H9 (cell line): Measurements from ENCODE around the gene RPLP2. TPM values are rescaled to one million over a fixed set of nuclear protein-coding genes. Genes with fewer than 3 reads are reported as not detected.

Source experiments
- DNase-seq: peaks from one replicate; pipeline ENCODE4 v3.0.0-alpha.2; 2017
- H2AFZ ChIP-seq: one replicate; pipeline ENCODE4 v1.6.1; 2013; ENCODE audit warnings: mild to moderate bottlenecking, low read length, control low read depth, moderate library complexity
- H2AK5ac ChIP-seq: 2 replicates; pipeline ENCODE4 v1.6.1; 2013; ENCODE audit warnings: low read length, control low read depth, mixed read lengths; ENCODE audit not compliant: insufficient read length
- H2BK120ac ChIP-seq: one replicate; pipeline ENCODE4 v1.6.1; 2013; ENCODE audit warnings: low read depth, mild to moderate bottlenecking, low read length, control low read depth, inconsistent platforms; ENCODE audit not compliant: poor library complexity, severe bottlenecking
- H2BK12ac ChIP-seq: 2 replicates; pipeline ENCODE4 v1.6.1; 2013; ENCODE audit warnings: low read length, control low read depth, mixed read lengths, low read depth; ENCODE audit not compliant: insufficient read length
- H2BK15ac ChIP-seq: 2 replicates; pipeline ENCODE4 v1.6.1; 2013; ENCODE audit warnings: low read depth, low read length, control low read depth
- H2BK20ac ChIP-seq: one replicate; pipeline ENCODE4 v1.6.1; 2013; ENCODE audit warnings: low read depth, mild to moderate bottlenecking, low read length, control low read depth, inconsistent platforms; ENCODE audit not compliant: poor library complexity, severe bottlenecking
- H2BK5ac ChIP-seq: 2 replicates; pipeline ENCODE4 v1.6.1; 2013; ENCODE audit warnings: low read length, control low read depth, mixed read lengths; ENCODE audit not compliant: insufficient read length
- H3K14ac ChIP-seq: 2 replicates; pipeline ENCODE4 v1.6.1; 2013; ENCODE audit warnings: low read length, control low read depth; ENCODE audit not compliant: insufficient read depth
- H3K18ac ChIP-seq: 2 replicates; pipeline ENCODE4 v1.6.1; 2013; ENCODE audit warnings: low read depth, mild to moderate bottlenecking, mixed read lengths, low read length, control low read depth; ENCODE audit not compliant: insufficient read length
- H3K23ac ChIP-seq: 2 replicates; pipeline ENCODE4 v1.6.1; 2013; ENCODE audit warnings: low read length, control low read depth, mixed read lengths, low read depth; ENCODE audit not compliant: insufficient read length
- H3K23me2 ChIP-seq: 2 replicates; pipeline ENCODE4 v1.6.1; 2013; ENCODE audit warnings: low read depth, mild to moderate bottlenecking, mixed read lengths, low read length, control low read depth; ENCODE audit not compliant: insufficient read length, poor library complexity, severe bottlenecking
- H3K27ac ChIP-seq: 2 replicates; pipeline ENCODE4 v1.5.1; 2013; ENCODE audit warnings: low read length, control low read depth, mixed read lengths, low read depth; ENCODE audit not compliant: insufficient read length
- H3K27me3 ChIP-seq: 2 replicates; pipeline ENCODE4 v1.6.1; 2013; ENCODE audit warnings: low read length, control low read depth, inconsistent platforms; ENCODE audit not compliant: insufficient read depth
- H3K4ac ChIP-seq: 2 replicates; pipeline ENCODE4 v1.6.1; 2013; ENCODE audit warnings: low read depth, mild to moderate bottlenecking, control low read depth, inconsistent platforms, low read length, moderate library complexity
- H3K4me1 ChIP-seq: 2 replicates; pipeline ENCODE4 v1.6.1; 2013; ENCODE audit warnings: low read length, control low read depth, inconsistent platforms; ENCODE audit not compliant: insufficient read depth
- H3K4me2 ChIP-seq: 2 replicates; pipeline ENCODE4 v1.6.1; 2013; ENCODE audit warnings: low read length, control low read depth, mixed read lengths; ENCODE audit not compliant: insufficient read length, insufficient read depth
- H3K56ac ChIP-seq: 2 replicates; pipeline ENCODE4 v1.6.1; 2013; ENCODE audit warnings: low read depth, mild to moderate bottlenecking, mixed read lengths, low read length, control low read depth; ENCODE audit not compliant: insufficient read length
- H3K79me1 ChIP-seq: 2 replicates; pipeline ENCODE4 v1.6.1; 2013; ENCODE audit warnings: low read depth, mild to moderate bottlenecking, moderate library complexity, low read length, control low read depth, inconsistent platforms; ENCODE audit not compliant: insufficient read depth, poor library complexity, severe bottlenecking
- H3K79me2 ChIP-seq: 2 replicates; pipeline ENCODE4 v1.6.1; 2013; ENCODE audit warnings: low read length, control low read depth, inconsistent platforms; ENCODE audit not compliant: insufficient read depth
- H3K9ac ChIP-seq: 2 replicates; pipeline ENCODE4 v1.6.1; 2013; ENCODE audit warnings: low read length, control low read depth, mixed read lengths; ENCODE audit not compliant: insufficient read length; ENCODE audit errors: extremely low read depth
- H3K9me3 ChIP-seq: one replicate; pipeline ENCODE4 v1.6.1; 2013; ENCODE audit warnings: low read depth, low read length, inconsistent platforms; ENCODE audit not compliant: control insufficient read depth
- H3T11ph ChIP-seq: one replicate; pipeline ENCODE4 v1.6.1; 2013; ENCODE audit warnings: mild to moderate bottlenecking, low read length, control low read depth, inconsistent platforms
- H4K20me1 ChIP-seq: one replicate; pipeline ENCODE4 v1.6.1; 2013; ENCODE audit not compliant: control insufficient read depth, insufficient read length, insufficient read depth
- H4K5ac ChIP-seq: 2 replicates; pipeline ENCODE4 v1.6.1; 2013; ENCODE audit warnings: low read depth, mild to moderate bottlenecking, mixed read lengths, low read length, control low read depth; ENCODE audit not compliant: insufficient read length
- H4K8ac ChIP-seq: replicated peaks from 2 replicates; pipeline ENCODE4 v1.6.1; 2013; ENCODE audit warnings: low read length, control low read depth, mixed read lengths, low read depth; ENCODE audit not compliant: insufficient read length
- H4K91ac ChIP-seq: 2 replicates; pipeline ENCODE4 v1.6.1; 2013; ENCODE audit warnings: low read depth, mild to moderate bottlenecking, moderate library complexity, mixed read lengths, low read length, control low read depth; ENCODE audit not compliant: insufficient read length
- H3K27ac Mint-ChIP-seq, 3 experiments: 2 replicates in 2 of 3; 3 replicates in 1 of 3; pipeline ENCODE4 v1.8.0; 2020 to 2021; ENCODE audit warnings: mixed read lengths in 3 of 3, mild to moderate bottlenecking in 1 of 3, moderate library complexity in 1 of 3
- H3K27me3 Mint-ChIP-seq: 2 replicates; pipeline ENCODE4 v1.8.0; 2021; ENCODE audit warnings: low read depth, mild to moderate bottlenecking, moderate library complexity, mixed read lengths
- H3K36me3 Mint-ChIP-seq, 3 experiments: 2 replicates in 2 of 3; 3 replicates in 1 of 3; pipeline ENCODE4 v1.8.0; 2020 to 2021; ENCODE audit warnings: low read depth in 3 of 3, mixed read lengths in 3 of 3; ENCODE audit not compliant: insufficient read depth in 1 of 3
- H3K4me1 Mint-ChIP-seq, 2 experiments: 2 replicates each; pipeline ENCODE4 v1.8.0; 2020; ENCODE audit warnings: mixed read lengths in 2 of 2
- H3K4me3 Mint-ChIP-seq, 2 experiments: 2 replicates in 1 of 2; 3 replicates in 1 of 2; pipeline ENCODE4 v1.8.0; 2020 to 2021; ENCODE audit warnings: mild to moderate bottlenecking in 2 of 2, mixed read lengths in 2 of 2, moderate library complexity in 1 of 2
- H3K9me3 Mint-ChIP-seq, 2 experiments: 2 replicates in 1 of 2; 3 replicates in 1 of 2; pipeline ENCODE4 v1.8.0; 2020; ENCODE audit warnings: mild to moderate bottlenecking in 2 of 2, mixed read lengths in 2 of 2, moderate library complexity in 1 of 2
- WGBS: extraction: QIAGEN DNeasy Blood & Tissue Kit; methylation state at CpG from one replicate; pipeline ENCODE4 v1.1.7; 2013; ENCODE audit warnings: missing lambda C conversion rate, low lambda C conversion rate, mixed read lengths; ENCODE audit not compliant: insufficient read length; ENCODE audit errors: extremely low coverage; 5-methylcytosine and 5-hydroxymethylcytosine counted together
- total RNA-seq: library from RNA; stranded (reverse); gene quantifications from 2 replicates; pipeline ENCODE4 v1.2.1, GENCODE V29; 2021
- TF ChIP-seq, protein P1 (sequence below): fragments of 200-600 bp; sonication (generic); conservative IDR thresholded peaks from 3 replicates; pipeline ENCODE4 v1.8.0; 2021; ENCODE audit warnings: antibody characterized with exemption, mild to moderate bottlenecking

The RPLP2 gene
- total RNA-seq, 1 experiment from 2014 or later, result 2,138 TPM

- no peak overlapping the region for H2BK15ac ChIP-seq
- H2BK120ac ChIP-seq, result no peak overlapping the region
- TF ChIP-seq, protein P1, sequence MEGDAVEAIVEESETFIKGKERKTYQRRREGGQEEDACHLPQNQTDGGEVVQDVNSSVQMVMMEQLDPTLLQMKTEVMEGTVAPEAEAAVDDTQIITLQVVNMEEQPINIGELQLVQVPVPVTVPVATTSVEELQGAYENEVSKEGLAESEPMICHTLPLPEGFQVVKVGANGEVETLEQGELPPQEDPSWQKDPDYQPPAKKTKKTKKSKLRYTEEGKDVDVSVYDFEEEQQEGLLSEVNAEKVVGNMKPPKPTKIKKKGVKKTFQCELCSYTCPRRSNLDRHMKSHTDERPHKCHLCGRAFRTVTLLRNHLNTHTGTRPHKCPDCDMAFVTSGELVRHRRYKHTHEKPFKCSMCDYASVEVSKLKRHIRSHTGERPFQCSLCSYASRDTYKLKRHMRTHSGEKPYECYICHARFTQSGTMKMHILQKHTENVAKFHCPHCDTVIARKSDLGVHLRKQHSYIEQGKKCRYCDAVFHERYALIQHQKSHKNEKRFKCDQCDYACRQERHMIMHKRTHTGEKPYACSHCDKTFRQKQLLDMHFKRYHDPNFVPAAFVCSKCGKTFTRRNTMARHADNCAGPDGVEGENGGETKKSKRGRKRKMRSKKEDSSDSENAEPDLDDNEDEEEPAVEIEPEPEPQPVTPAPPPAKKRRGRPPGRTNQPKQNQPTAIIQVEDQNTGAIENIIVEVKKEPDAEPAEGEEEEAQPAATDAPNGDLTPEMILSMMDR, result no peak
- no peak overlapping the region for H3K4ac ChIP-seq
- H4K20me1 ChIP-seq, result peaks cover 2% of the 10 kb centered on the region
- H3K36me3 Mint-ChIP-seq, result peaks cover 0 to 15% (median 11%) of the 10 kb centered on the region in 3 experiments; a peak in 4 of 7 replicates
- H3K9me3 Mint-ChIP-seq, result no peaks in the 10 kb centered on the region
- H2BK5ac ChIP-seq, result no peak overlapping the region
- H3K27me3 Mint-ChIP-seq, result no peaks in the 10 kb centered on the region
- H3K4me2 ChIP-seq, result peak overlapping the region; percentile 72
- WGBS, result no CpG with 5 or more reads among the region's 57 CpGs
- H2BK12ac ChIP-seq, result no peak overlapping the region
- H3K56ac ChIP-seq, result no peak overlapping the region
- no peak overlapping the region for H3K27ac ChIP-seq
- no peaks in the 10 kb centered on the region for H3K27me3 ChIP-seq
- peak overlapping the region; percentile 28 for H3K18ac ChIP-seq
- peak; percentile 81 for DNase-seq
- peak overlapping the region; percentile 36 for H3K9ac ChIP-seq
- H3K4me3 Mint-ChIP-seq, result peak overlapping the region; percentile 75 to 87
- H3K79me2 ChIP-seq, result no peaks in the 10 kb centered on the region
- H4K8ac ChIP-seq, result no peak overlapping the region
- H2AFZ ChIP-seq, result no peak overlapping the region
- peak overlapping the region in 1 of 3 experiments; percentile 89; a peak in 2 of 7 replicates for H3K27ac Mint-ChIP-seq
- peaks cover 8 to 18% of the 10 kb centered on the region in 2 experiments for H3K4me1 Mint-ChIP-seq
- H3K9me3 ChIP-seq, result no peaks in the 10 kb centered on the region
- H2BK20ac ChIP-seq, result no peak overlapping the region
- H3K79me1 ChIP-seq, result no peaks in the 10 kb centered on the region
- H3K14ac ChIP-seq, result peak overlapping the region; percentile 37; the same call in 1 of the 2 replicates
- no peak overlapping the region for H4K91ac ChIP-seq
- no peak overlapping the region for H4K5ac ChIP-seq
- H2AK5ac ChIP-seq, result no peak overlapping the region
- H3T11ph ChIP-seq, result no peak overlapping the region
- H3K4me1 ChIP-seq, result no peaks in the 10 kb centered on the region; the same call in 1 of the 2 replicates
- no peak overlapping the region for H3K23ac ChIP-seq
- H3K23me2 ChIP-seq, result peaks cover 9% of the 10 kb centered on the region
Measured at GRCh38 chr11:797296-798092, 12.3 kb upstream of the RPLP2 start.
